Endothelial cell of umbilical vein (primary cell): ENCODE measurements around the gene HOMER1. TPM values are rescaled to one million over a fixed set of nuclear protein-coding genes. Genes with fewer than 3 reads are reported as not detected.

Source experiments
- BruUV-seq: library from RNA; stranded (reverse); fragments of 400-500 nt; replicated peaks from 2 replicates; lab custom pipeline; 2021; lab: Mats Ljungman, UMichigan
- CTCF ChIA-PET: fragments of 300-600, 350-600 bp; sonication (Branson Sonifier 250); formaldehyde crosslinking; loops from one replicate; lab custom pipeline; 2021; ENCODE audit warnings: antibody characterized with exemption, inconsistent platforms; lab: Charles Lee
- POLR2A ChIA-PET: fragments of 300-600, 350-600 bp; sonication (Branson Sonifier 250); formaldehyde crosslinking; loops from one replicate; lab custom pipeline; 2021; ENCODE audit warnings: antibody characterized with exemption, inconsistent platforms; lab: Charles Lee
- DNase-seq: peaks from one replicate; pipeline ENCODE4 v3.0.0-alpha.2; 2011; ENCODE audit warnings: low read depth, low spot score
- FAIRE-seq: peaks from 2 replicates; lab custom pipeline; 2011; peaks lifted over from hg19 to GRCh38; lab: Jason Lieb, UNC
- H2AFZ ChIP-seq: 2 replicates; pipeline ENCODE4 v1.6.0; 2012; ENCODE audit warnings: low read depth, low read length, control low read depth, inconsistent platforms
- H3K27ac ChIP-seq: 2 replicates; pipeline ENCODE4 v1.5.1; 2011; ENCODE audit warnings: low read depth, mild to moderate bottlenecking, control low read depth, low read length, moderate library complexity; ENCODE audit not compliant: insufficient read depth
- H3K27me3 ChIP-seq, 2 experiments: 2 replicates each; pipeline versions ENCODE4 v1.6.0 to v1.6.1; 2011; ENCODE audit warnings: low read length in 2 of 2, mixed read lengths in 1 of 2; ENCODE audit not compliant: control insufficient read depth in 2 of 2, insufficient read depth in 2 of 2
- H3K36me3 ChIP-seq, 2 experiments: 2 replicates in 1 of 2; 3 replicates in 1 of 2; pipeline ENCODE4 v1.5.1; 2011; ENCODE audit warnings: low read length in 2 of 2, mild to moderate bottlenecking in 1 of 2, moderate library complexity in 1 of 2; ENCODE audit not compliant: control insufficient read depth in 2 of 2, insufficient read depth in 2 of 2; ENCODE audit errors: extremely low read depth in 1 of 2
- H3K4me1 ChIP-seq: 3 replicates; pipeline ENCODE4 v1.5.1; 2011; ENCODE audit warnings: mild to moderate bottlenecking, low read length; ENCODE audit not compliant: control insufficient read depth, insufficient read depth; ENCODE audit errors: extremely low read depth
- H3K4me2 ChIP-seq: 2 replicates; pipeline ENCODE4 v1.6.1; 2011; ENCODE audit warnings: low read length, control low read depth, mixed read lengths; ENCODE audit not compliant: insufficient read depth
- H3K4me3 ChIP-seq, 3 experiments: fragments of 200-600 bp in 1 of 3; sonication (generic), shearing (Covaris generic) in 1 of 3; replicated peaks in 1 of 3; 2 replicates each; pipeline ENCODE4 v1.5.1; 2011 to 2016; ENCODE audit warnings: control low read depth in 3 of 3, low read length in 3 of 3, mild to moderate bottlenecking in 2 of 3, inconsistent platforms in 1 of 3, low read depth in 1 of 3, moderate library complexity in 1 of 3; ENCODE audit not compliant: insufficient read depth in 1 of 3
- H3K79me2 ChIP-seq: 2 replicates; pipeline ENCODE4 v1.6.0; 2012; ENCODE audit warnings: low read length, inconsistent platforms; ENCODE audit not compliant: control insufficient read depth, insufficient read depth
- H3K9ac ChIP-seq: replicated peaks from 2 replicates; pipeline ENCODE3; 2011; ENCODE audit warnings: low read length, control low read depth; ENCODE audit not compliant: insufficient read depth; ENCODE audit errors: extremely low read depth
- H3K9me1 ChIP-seq: replicated peaks from 3 replicates; pipeline ENCODE4 v1.6.0; 2011; ENCODE audit warnings: mild to moderate bottlenecking, low read length; ENCODE audit not compliant: control insufficient read depth, insufficient read depth; ENCODE audit errors: extremely low read depth
- H3K9me3 ChIP-seq: replicated peaks from 2 replicates; pipeline ENCODE4 v1.5.1; 2012; ENCODE audit warnings: low read length, inconsistent platforms; ENCODE audit not compliant: control insufficient read depth, insufficient read depth
- H4K20me1 ChIP-seq: replicated peaks from 2 replicates; pipeline ENCODE3; 2011; ENCODE audit warnings: mild to moderate bottlenecking, low read length; ENCODE audit not compliant: control insufficient read depth, insufficient read depth; ENCODE audit errors: extremely low read depth
- CTCF ChIP-seq, 2 donors: IDR thresholded peaks; 1 replicate in 1 of 2; 2 replicates in 1 of 2; pipeline ENCODE4 v1.5.1; 2011; ENCODE audit warnings: low read length in 2 of 2, mild to moderate bottlenecking in 2 of 2, moderate library complexity in 2 of 2, control low read depth in 1 of 2, inconsistent platforms in 1 of 2, low read depth in 1 of 2; ENCODE audit not compliant: insufficient read depth in 1 of 2; ENCODE audit errors: extremely low read depth in 1 of 2
- EZH2 ChIP-seq: IDR thresholded peaks from 2 replicates; pipeline ENCODE4 v1.6.1; 2012; ENCODE audit warnings: borderline replicate concordance, low read depth, mild to moderate bottlenecking, moderate library complexity, low read length, inconsistent platforms; ENCODE audit not compliant: severe bottlenecking
- FOS ChIP-seq: IDR thresholded peaks from 2 replicates; pipeline ENCODE4 v1.6.1; 2011; ENCODE audit warnings: mild to moderate bottlenecking, low read length, moderate library complexity, borderline replicate concordance; ENCODE audit not compliant: insufficient read depth
- GATA2 ChIP-seq: IDR thresholded peaks from 2 replicates; pipeline ENCODE4 v1.7.0; 2011; ENCODE audit warnings: low read depth, mild to moderate bottlenecking, moderate library complexity, mixed read lengths, low read length; ENCODE audit not compliant: insufficient read length, insufficient read depth
- JUN ChIP-seq: IDR thresholded peaks from 2 replicates; pipeline ENCODE4 v1.6.1; 2011; ENCODE audit warnings: borderline replicate concordance, low read depth; ENCODE audit not compliant: insufficient read length, insufficient read depth
- MAX ChIP-seq: IDR thresholded peaks from 2 replicates; pipeline ENCODE4 v1.6.1; 2011; ENCODE audit not compliant: insufficient read depth, insufficient read length
- MYC ChIP-seq: IDR thresholded peaks from one replicate; pipeline ENCODE4 v1.6.1; 2011; ENCODE audit warnings: mild to moderate bottlenecking, low read depth, low read length
- POLR2A ChIP-seq: IDR thresholded peaks from 2 replicates; pipeline ENCODE4 v1.6.1; 2012; ENCODE audit warnings: low read depth, mild to moderate bottlenecking, control low read depth, low read length
- POLR2AphosphoS5 ChIP-seq: IDR thresholded peaks from 2 replicates; pipeline ENCODE4 v1.6.1; 2012; ENCODE audit warnings: low read depth, mild to moderate bottlenecking, control low read depth, low read length, moderate library complexity; ENCODE audit not compliant: insufficient read depth
- dilution Hi-C: fragments of 300-500 bp; cut with MboI; formaldehyde crosslinking; loops from one replicate; pipeline ENCODE4 v1.15.0; 2019; ENCODE audit warnings: low sequenced_read_pairs; ENCODE audit not compliant: extremely low pct_ligation_motif_present
- intact Hi-C: fragments of 100-400 bp; cut with micrococcal nuclease; formaldehyde crosslinking; loops from one replicate; pipeline ENCODE4 v1.10.0; 2022
- polyA plus RNA-seq, 4 experiments: library from polyadenylated mRNA; depleted of rRNA in 3 of 4; stranded (reverse) in 3 of 4; unstranded in 1 of 4; fragments of >200 nt; gene quantifications; 2 replicates each; pipeline versions ENCODE4 v1.2.1 to v1.2.3, GENCODE V29; 2011 to 2012; ENCODE audit warnings: missing spikeins in 1 of 4
- total RNA-seq: library from RNA; stranded (reverse); gene quantifications from 2 replicates; pipeline ENCODE4 v1.2.3, GENCODE V29; 2021

HOMER1 gene
- total and polyA plus RNA-seq, 2 donors (not counting 3 experiments of a cell fraction or from before 2014, with no cell fraction given): 0.57 to 3.9 TPM

GRCh38 chr5:79417495-79417894 is 96.4 kb downstream of the HOMER1 start:
- TF ChIP-seq JUN (no peak), EZH2 (no peak), POLR2AphosphoS5 (no peak), GATA2 (no peak), MAX (no peak), CTCF (IDR thresholded peaks at IDR 0.05; ENCODE audit: extremely low read depth in 1 of 2, insufficient read depth in 1 of 2, low read depth in 1 of 2, low read length in 2 of 2) (no peak), MYC (no peak), FOS (no peak), POLR2A (no peak)
- DNase-seq: no peak
- H3K4me2 ChIP-seq: no peak overlapping the region
- no peak for FAIRE-seq
- ChIA-PET CTCF (interaction anchor here (0.7 kb wide), 1 partner anchor 31 kb away, joined by 3 read pairs; no protein-coding TSS in a partner anchor), POLR2A (no interaction called here)
- H3K4me1 ChIP-seq: no peaks in the 10 kb centered on the region
- no TSS peak for BruUV-seq
- H3K4me3 ChIP-seq: no peak overlapping the region
- no peak overlapping the region for H2AFZ ChIP-seq
- H4K20me1 ChIP-seq: no peaks in the 10 kb centered on the region
- H3K79me2 ChIP-seq: no peaks in the 10 kb centered on the region
- H3K27ac ChIP-seq: no peak overlapping the region
- H3K9me1 ChIP-seq: no peaks in the 10 kb centered on the region
- H3K27me3 ChIP-seq: no peaks in the 10 kb centered on the region
- intact Hi-C loops (no loop called here), dilution Hi-C loops (no loop called here)
- no peaks in the 10 kb centered on the region for H3K9me3 ChIP-seq
- H3K36me3 ChIP-seq: no peaks in the 10 kb centered on the region
- H3K9ac ChIP-seq: no peak overlapping the region
